K562 (cell line): ENCODE results near the gene STMP1. TPM values are rescaled to one million over a fixed set of nuclear protein-coding genes. Genes with fewer than 3 reads are reported as not detected.

ENCODE experiments used
- ATAC-seq: fragments of 200-7000 bp; cut with Tn5 transposase; 3 replicates; pipeline ENCODE4 v1.9.1; 2020; ENCODE audit warnings: moderate library complexity
- BruUV-seq: library from RNA; stranded (reverse); fragments of 400-500 nt; replicated peaks from 2 replicates; lab custom pipeline; 2021; lab: Mats Ljungman, UMichigan
- CTCF ChIA-PET: fragments of 300-600 bp; formaldehyde crosslinking; extraction: SDS; loops from one replicate; lab custom pipeline; 2021; ENCODE audit warnings: low intra/inter-chr PET ratio; lab: Yijun Ruan, JAX
- POLR2A ChIA-PET: fragments of 300-600, 350-650 bp; sonication (Branson Sonifier 250); formaldehyde crosslinking; extraction: SDS; loops from one replicate; lab custom pipeline; 2021; ENCODE audit warnings: antibody characterized with exemption, inconsistent platforms; lab: Yijun Ruan, JAX
- DNase-seq, 4 experiments: peaks; one replicate each; pipeline versions ENCODE4 v3.0.0 to v3.0.0-alpha.2; 2011 to 2018; ENCODE audit warnings: low spot score in 3 of 4, mixed read lengths in 3 of 4; ENCODE audit errors: extremely low read depth in 1 of 4
- FAIRE-seq: peaks from 2 replicates; lab custom pipeline; 2011; peaks lifted over from hg19 to GRCh38; lab: Jason Lieb, UNC
- H2AFZ ChIP-seq: 2 replicates; pipeline ENCODE4 v1.6.0; 2011; ENCODE audit warnings: low read depth, low read length, control low read depth, inconsistent platforms
- H3K27ac ChIP-seq: fragments of 200-600 bp; 3 replicates; pipeline ENCODE4 v1.8.0; 2011; ENCODE audit warnings: low read depth, mild to moderate bottlenecking, control low read depth, inconsistent platforms, low read length, moderate library complexity, mixed read lengths; ENCODE audit errors: extremely low read depth
- H3K27me3 ChIP-seq, 2 experiments: fragments of 300-600 bp in 1 of 2; 2 replicates in 1 of 2; 3 replicates in 1 of 2; pipeline versions ENCODE4 v1.6.0 to v1.8.0; 2011; ENCODE audit warnings: inconsistent platforms in 2 of 2, low read length in 2 of 2, mild to moderate bottlenecking in 1 of 2, mixed read lengths in 1 of 2, moderate library complexity in 1 of 2; ENCODE audit not compliant: control insufficient read depth in 2 of 2, insufficient read depth in 2 of 2
- H3K36me3 ChIP-seq: fragments of 300-600 bp; 3 replicates; pipeline ENCODE4 v1.8.0; 2011; ENCODE audit warnings: mild to moderate bottlenecking, low read length, inconsistent platforms; ENCODE audit not compliant: control insufficient read depth, insufficient read depth
- H3K4me1 ChIP-seq, 2 experiments: fragments of 200-600 bp in 1 of 2; replicated peaks in 1 of 2; 2 replicates in 1 of 2; 3 replicates in 1 of 2; pipeline versions ENCODE4 v1.5.1 to v1.8.0; 2011; ENCODE audit warnings: inconsistent platforms in 2 of 2, low read length in 2 of 2, mild to moderate bottlenecking in 1 of 2, mixed read lengths in 1 of 2, moderate library complexity in 1 of 2; ENCODE audit not compliant: control insufficient read depth in 2 of 2, insufficient read depth in 2 of 2
- H3K4me2 ChIP-seq: 2 replicates; pipeline ENCODE4 v1.6.1; 2011; ENCODE audit warnings: low read length, control low read depth, inconsistent platforms, mixed read lengths; ENCODE audit not compliant: insufficient read depth
- H3K4me3 ChIP-seq: fragments of 200-600 bp; sonication (generic), shearing (Covaris generic); 2 replicates; pipeline ENCODE4 v1.5.1; 2016; ENCODE audit warnings: control low read depth, inconsistent platforms
- H3K79me2 ChIP-seq: fragments of 200-600 bp; 3 replicates; pipeline ENCODE4 v1.8.0; 2011; ENCODE audit warnings: low read length, inconsistent platforms; ENCODE audit not compliant: control insufficient read depth, insufficient read depth
- H3K9ac ChIP-seq, 2 experiments: 2 replicates each; pipeline versions ENCODE4 v1.6.0 to v1.6.1; 2011; ENCODE audit warnings: low read depth in 2 of 2, low read length in 2 of 2, control low read depth in 1 of 2, inconsistent platforms in 1 of 2, mild to moderate bottlenecking in 1 of 2, mixed read lengths in 1 of 2; ENCODE audit not compliant: insufficient read depth in 1 of 2
- H3K9me1 ChIP-seq: one replicate; pipeline ENCODE4 v1.6.0; 2011; ENCODE audit warnings: inconsistent platforms, mild to moderate bottlenecking, low read length, moderate library complexity; ENCODE audit not compliant: control insufficient read depth, insufficient read depth
- H3K9me3 ChIP-seq: replicated peaks from 2 replicates; pipeline ENCODE4 v1.5.1; 2011; ENCODE audit warnings: low read depth, low read length, inconsistent platforms; ENCODE audit not compliant: control insufficient read depth, insufficient read depth
- H4K20me1 ChIP-seq: replicated peaks from 2 replicates; pipeline ENCODE4 v1.6.1; 2011; ENCODE audit warnings: low read length, inconsistent platforms, mixed read lengths; ENCODE audit not compliant: control insufficient read depth, insufficient read depth
- ATF7 ChIP-seq: fragments of 450-650 bp; IDR thresholded peaks from 2 replicates; pipeline ENCODE4 v1.7.1; 2014; ENCODE audit warnings: mild to moderate bottlenecking, moderate library complexity
- GTF2F1 ChIP-seq: IDR thresholded peaks from 2 replicates; pipeline ENCODE4 v1.6.1; 2011; ENCODE audit warnings: low read depth, low read length, improper control_type of control experiment
- HDAC3 ChIP-seq: fragments of 450-650 bp; IDR thresholded peaks from 2 replicates; pipeline ENCODE4 v1.6.1; 2018; ENCODE audit warnings: borderline replicate concordance, mild to moderate bottlenecking, moderate library complexity; ENCODE audit not compliant: partially characterized antibody
- KDM4B ChIP-seq, 2 experiments: fragments of 450-650 bp in 1 of 2; sonication (generic) in 1 of 2; IDR thresholded peaks; 2 replicates each; pipeline ENCODE4 v1.6.1; 2016 to 2017; ENCODE audit warnings: borderline replicate concordance in 2 of 2, antibody characterized with exemption in 1 of 2, low read depth in 1 of 2, mild to moderate bottlenecking in 1 of 2
- PML ChIP-seq: IDR thresholded peaks from 2 replicates; pipeline ENCODE4 v1.6.1; 2012; ENCODE audit warnings: low read length, inconsistent platforms
- PRPF4 ChIP-seq: fragments of 200-400 bp; formaldehyde crosslinking; IDR thresholded peaks from one replicate; pipeline ENCODE4 v1.6.1; 2017; ENCODE audit warnings: low read length, low read depth, mild to moderate bottlenecking; ENCODE audit not compliant: insufficient read depth, poor library complexity, severe bottlenecking
- SMAD4 ChIP-seq: fragments of 250-450 bp; sonication (Bioruptor Pico); conservative IDR thresholded peaks from 2 replicates; pipeline ENCODE4 v1.8.0; 2021; ENCODE audit warnings: inconsistent platforms, mild to moderate bottlenecking, moderate library complexity
- THRB ChIP-seq: fragments of 450-650 bp; formaldehyde crosslinking; conservative IDR thresholded peaks from 2 replicates; pipeline ENCODE4 v1.4.0; 2022; ENCODE audit warnings: mild to moderate bottlenecking, missing genetic modification characterization
- ZNF76 ChIP-seq: fragments of 250-450 bp; sonication (Bioruptor Pico); IDR thresholded peaks from 2 replicates; pipeline ENCODE4 v1.4.0; 2020; ENCODE audit warnings: mild to moderate bottlenecking, moderate library complexity, borderline replicate concordance
- WGBS: fragments of 100-300 bp; shearing (Covaris generic); methylation state at CpG from one replicate; pipeline ENCODE4 v1.1.6; 2016; ENCODE audit warnings: low coverage, mixed read lengths; ENCODE audit not compliant: insufficient coverage; ENCODE audit errors: missing lambda C conversion rate; 5-methylcytosine and 5-hydroxymethylcytosine counted together
- in situ Hi-C: fragments of 300-500 bp; cut with MboI; formaldehyde crosslinking; loops from 4 replicates; pipeline ENCODE4 v1.15.0; 2018; ENCODE audit warnings: inconsistent platforms, mixed read lengths
- intact Hi-C: fragments of 100-400 bp; cut with micrococcal nuclease; formaldehyde crosslinking; loops from 2 replicates; pipeline ENCODE4 v1.14.2; 2022
- polyA plus RNA-seq, 8 experiments: library from polyadenylated mRNA; depleted of rRNA in 4 of 8; stranded (reverse) in 5 of 8; unstranded in 3 of 8; fragments of >200 nt; fragmentation: Nextera tagmentation in 2 of 8; fragmentation: Illumina TruSeq in 1 of 8; extraction: Ambion mirVana in 2 of 8; extraction: Trizol in 1 of 8; gene quantifications; 2 replicates each; pipeline versions ENCODE4 v1.2.1 to v1.2.3, GENCODE V29; 2011 to 2014; ENCODE audit warnings: inconsistent platforms in 1 of 8, missing spikeins in 1 of 8
- total RNA-seq, 7 experiments: library from RNA; depleted of rRNA in 6 of 7; stranded (reverse); fragments of >200 nt in 6 of 7; fragmentation: Illumina TruSeq in 2 of 7; extraction: Trizol in 2 of 7; gene quantifications; 2 replicates each; pipeline versions ENCODE4 v1.2.1 to v1.2.3, GENCODE V29; 2011 to 2021; ENCODE audit warnings: low replicate concordance in 1 of 7

STMP1 gene
- total and polyA plus RNA-seq, 9 of the 15 experiments (the other 6 are each of a cell fraction or from before 2014, with no cell fraction given), result 10.6 to 249 (median 56.8) TPM

- H3K36me3 ChIP-seq, result no peaks in the 10 kb centered on the region
- ChIA-PET POLR2A (interaction anchor here (0.6 to 0.9 kb wide), 4 partner anchors 15 to 98 kb away, joined by 3 to 4 read pairs (median 3); no protein-coding TSS in a partner anchor), CTCF (no interaction called here)
- FAIRE-seq (no peak), ATAC-seq (no peak), DNase-seq (no peak)
- intact Hi-C loops, result no loop called here
- H3K9me3 ChIP-seq, result no peaks in the 10 kb centered on the region
- H3K9ac ChIP-seq, result no peak overlapping the region
- in situ Hi-C loops, result no loop called here
- WGBS, result 67% methylated on average over 5 of the region's 5 CpGs
- no peaks in the 10 kb centered on the region for H3K27me3 ChIP-seq
- peaks cover 13% of the 10 kb centered on the region for H3K79me2 ChIP-seq
- no peaks in the 10 kb centered on the region for H4K20me1 ChIP-seq
- peaks cover 20 to 25% of the 10 kb centered on the region in 2 experiments for H3K4me1 ChIP-seq
- H3K9me1 ChIP-seq, result peaks cover 5% of the 10 kb centered on the region
- H3K4me3 ChIP-seq, result no peak overlapping the region
- H3K27ac ChIP-seq, result no peak overlapping the region
- BruUV-seq, result no TSS peak
- no peak overlapping the region for H3K4me2 ChIP-seq
- no peak for TF ChIP-seq ATF7
- 0 out of 2 replicates have a peak, but pooled peaks have one; percentile 37 for TF ChIP-seq ZNF76 (CRISPR knock-in tag)
- TF ChIP-seq GTF2F1, result no peak
- TF ChIP-seq THRB (CRISPR knock-in tag), result no peak
- no peak for TF ChIP-seq SMAD4 (CRISPR knock-in tag)
- TF ChIP-seq HDAC3, result no peak
- no peak for TF ChIP-seq PML
- TF ChIP-seq PRPF4, result no peak
- no peak for TF ChIP-seq KDM4B (IDR thresholded peaks at IDR 0.05; ENCODE audit: borderline replicate concordance in 2 of 2, low read depth in 1 of 2)
- peak overlapping the region; percentile 88 for H2AFZ ChIP-seq
Measured at GRCh38 chr7:135658564-135658963, 3.8 kb upstream of the STMP1 start.
